Measurements from ENCODE around the gene UBL3.

UBL3 gene

DNA sequence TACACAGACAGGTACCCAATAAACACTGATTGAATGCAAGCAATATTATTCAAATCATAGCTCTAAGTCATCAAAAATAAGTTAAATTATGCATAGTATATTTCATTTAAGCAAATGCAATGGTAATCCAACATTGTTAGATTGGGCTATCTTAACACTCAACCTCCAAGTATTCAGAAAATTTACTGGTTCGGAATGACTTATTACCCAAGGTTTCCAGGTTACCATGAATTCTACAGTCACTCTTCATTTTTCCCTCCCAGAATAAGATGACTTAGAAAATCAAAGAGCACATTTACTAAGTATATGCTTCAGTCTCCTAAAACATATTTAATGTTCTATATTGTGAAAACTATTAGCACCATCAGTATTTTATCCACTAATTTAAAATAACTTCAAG, 6.0 kb downstream of the UBL3 start:
- Histone ChIP-seq H3K9me3 (ENCODE audit: control insufficient read depth, low read length) (no peaks in the 10 kb centered on the region), H3K79me2 (peaks cover 5% of the 10 kb centered on the region), H3K4me1 (peaks cover 2% of the 10 kb centered on the region), H3K4me2 (ENCODE audit: low read length) (no peak overlapping the region), H3K27me3 (ENCODE audit: control insufficient read depth, insufficient read depth, low read length) (no peaks in the 10 kb centered on the region), H2AFZ (no peak overlapping the region), H3K27ac (no peak overlapping the region), H3K4me3 (ENCODE audit: low read depth, low read length) (no peak overlapping the region), H3K36me3 (ENCODE audit: control insufficient read depth, insufficient read depth, low read length) (no peaks in the 10 kb centered on the region), H3K9ac (no peak overlapping the region)
- TF ChIP-seq, protein P1, sequence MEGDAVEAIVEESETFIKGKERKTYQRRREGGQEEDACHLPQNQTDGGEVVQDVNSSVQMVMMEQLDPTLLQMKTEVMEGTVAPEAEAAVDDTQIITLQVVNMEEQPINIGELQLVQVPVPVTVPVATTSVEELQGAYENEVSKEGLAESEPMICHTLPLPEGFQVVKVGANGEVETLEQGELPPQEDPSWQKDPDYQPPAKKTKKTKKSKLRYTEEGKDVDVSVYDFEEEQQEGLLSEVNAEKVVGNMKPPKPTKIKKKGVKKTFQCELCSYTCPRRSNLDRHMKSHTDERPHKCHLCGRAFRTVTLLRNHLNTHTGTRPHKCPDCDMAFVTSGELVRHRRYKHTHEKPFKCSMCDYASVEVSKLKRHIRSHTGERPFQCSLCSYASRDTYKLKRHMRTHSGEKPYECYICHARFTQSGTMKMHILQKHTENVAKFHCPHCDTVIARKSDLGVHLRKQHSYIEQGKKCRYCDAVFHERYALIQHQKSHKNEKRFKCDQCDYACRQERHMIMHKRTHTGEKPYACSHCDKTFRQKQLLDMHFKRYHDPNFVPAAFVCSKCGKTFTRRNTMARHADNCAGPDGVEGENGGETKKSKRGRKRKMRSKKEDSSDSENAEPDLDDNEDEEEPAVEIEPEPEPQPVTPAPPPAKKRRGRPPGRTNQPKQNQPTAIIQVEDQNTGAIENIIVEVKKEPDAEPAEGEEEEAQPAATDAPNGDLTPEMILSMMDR (IDR thresholded peaks at IDR 0.05): no peak

DNA sequence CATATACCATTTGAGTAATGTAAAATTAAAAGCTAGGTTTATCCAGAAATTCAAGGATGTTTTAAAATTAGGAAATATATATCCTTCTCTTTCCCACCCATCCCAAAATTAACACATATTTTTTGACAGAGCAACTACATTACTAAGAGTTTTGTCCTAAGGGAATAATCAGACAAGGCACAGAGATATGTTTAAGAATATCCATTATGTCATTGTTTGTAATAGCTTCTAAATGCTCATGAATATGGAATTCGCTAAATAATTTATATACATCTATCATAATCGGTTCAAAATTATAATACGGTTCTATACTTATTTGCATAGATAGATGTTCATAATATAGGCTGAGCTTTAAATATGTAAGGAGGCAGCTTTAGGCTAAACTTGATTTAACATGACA, 9.8 kb downstream of the UBL3 start:
- Histone ChIP-seq H3K36me3 (ENCODE audit: control insufficient read depth, insufficient read depth, low read length) (no peaks in the 10 kb centered on the region), H3K4me1 (no peaks in the 10 kb centered on the region), H3K4me2 (ENCODE audit: low read length) (no peak overlapping the region), H3K27ac (no peak overlapping the region), H3K9me3 (ENCODE audit: control insufficient read depth, low read length) (no peaks in the 10 kb centered on the region), H2AFZ (no peak overlapping the region), H3K9ac (no peak overlapping the region), H3K27me3 (ENCODE audit: control insufficient read depth, insufficient read depth, low read length) (no peaks in the 10 kb centered on the region), H3K79me2 (peaks cover 2% of the 10 kb centered on the region), H3K4me3 (ENCODE audit: low read depth, low read length) (no peak overlapping the region)
- TF ChIP-seq, protein P1 (IDR thresholded peaks at IDR 0.05): no peak

- H3K4me3 ChIP-seq (ENCODE audit: low read depth, low read length): no peak overlapping the region
- no peak overlapping the region for H3K4me2 ChIP-seq (ENCODE audit: low read length)
- TF ChIP-seq, protein P1 (IDR thresholded peaks at IDR 0.05): no peak
- H3K79me2 ChIP-seq: peaks cover 8% of the 10 kb centered on the region
- no peaks in the 10 kb centered on the region for H3K27me3 ChIP-seq (ENCODE audit: control insufficient read depth, insufficient read depth, low read length)
- H3K9ac ChIP-seq: no peak overlapping the region
- H3K9me3 ChIP-seq (ENCODE audit: control insufficient read depth, low read length): no peaks in the 10 kb centered on the region
- no peaks in the 10 kb centered on the region for H3K4me1 ChIP-seq
- H2AFZ ChIP-seq: no peak overlapping the region
- H3K27ac ChIP-seq: no peak overlapping the region
- H3K36me3 ChIP-seq (ENCODE audit: control insufficient read depth, insufficient read depth, low read length): no peaks in the 10 kb centered on the region
These were observed 14.9 kb downstream of the UBL3 start for GRCh38 chr13:29835280-29836061.

GRCh38 chr13:29832761-29833298, 17.6 kb downstream of the UBL3 start:
- TF ChIP-seq, protein P1 (IDR thresholded peaks at IDR 0.05): no peak
- peaks cover 15% of the 10 kb centered on the region for H3K79me2 ChIP-seq
- H2AFZ ChIP-seq: no peak overlapping the region
- H3K27ac ChIP-seq: no peak overlapping the region
- no peak overlapping the region for H3K4me2 ChIP-seq (ENCODE audit: low read length)
- no peak overlapping the region for H3K9ac ChIP-seq
- H3K36me3 ChIP-seq (ENCODE audit: control insufficient read depth, insufficient read depth, low read length): no peaks in the 10 kb centered on the region
- H3K9me3 ChIP-seq (ENCODE audit: control insufficient read depth, low read length): no peaks in the 10 kb centered on the region
- H3K4me1 ChIP-seq: no peaks in the 10 kb centered on the region
- no peaks in the 10 kb centered on the region for H3K27me3 ChIP-seq (ENCODE audit: control insufficient read depth, insufficient read depth, low read length)
- no peak overlapping the region for H3K4me3 ChIP-seq (ENCODE audit: low read depth, low read length)

- no peaks in the 10 kb centered on the region for H3K36me3 ChIP-seq (ENCODE audit: control insufficient read depth, insufficient read depth, low read length)
- no peak overlapping the region for H3K27ac ChIP-seq
- TF ChIP-seq, protein P1 (IDR thresholded peaks at IDR 0.05): no peak
- H3K9me3 ChIP-seq (ENCODE audit: control insufficient read depth, low read length): no peaks in the 10 kb centered on the region
- H3K27me3 ChIP-seq (ENCODE audit: control insufficient read depth, insufficient read depth, low read length): no peaks in the 10 kb centered on the region
- H3K4me1 ChIP-seq: no peaks in the 10 kb centered on the region
- no peak overlapping the region for H2AFZ ChIP-seq
- no peak overlapping the region for H3K9ac ChIP-seq
- H3K4me3 ChIP-seq (ENCODE audit: low read depth, low read length): no peak overlapping the region
- no peak overlapping the region for H3K4me2 ChIP-seq (ENCODE audit: low read length)
- H3K79me2 ChIP-seq: peaks cover 12% of the 10 kb centered on the region
These were observed 20.4 kb downstream of the UBL3 start for GRCh38 chr13:29830000-29830399.
